Measurements from ENCODE around the gene OR13J1.
A peak's percentile ranks its signal among the peaks of the same experiment; 100 is the strongest.
"Not testable (repeated sequence)": the region's sequence is repeated elsewhere in the genome, so short reads cannot be mapped to it uniquely, and the experiment has no call there.

The OR13J1 gene, protein sequence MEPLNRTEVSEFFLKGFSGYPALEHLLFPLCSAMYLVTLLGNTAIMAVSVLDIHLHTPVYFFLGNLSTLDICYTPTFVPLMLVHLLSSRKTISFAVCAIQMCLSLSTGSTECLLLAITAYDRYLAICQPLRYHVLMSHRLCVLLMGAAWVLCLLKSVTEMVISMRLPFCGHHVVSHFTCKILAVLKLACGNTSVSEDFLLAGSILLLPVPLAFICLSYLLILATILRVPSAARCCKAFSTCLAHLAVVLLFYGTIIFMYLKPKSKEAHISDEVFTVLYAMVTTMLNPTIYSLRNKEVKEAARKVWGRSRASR

GRCh38 chr9:35870351-35870923 is at the start of gene OR13J1:
OR13J1 (minus strand) TSS chr9:35870401; CDS start chr9:35870401, 0 bp downstream.
- DNase-seq (ENCODE audit: low read depth in 3 of 3): no peak

DNA sequence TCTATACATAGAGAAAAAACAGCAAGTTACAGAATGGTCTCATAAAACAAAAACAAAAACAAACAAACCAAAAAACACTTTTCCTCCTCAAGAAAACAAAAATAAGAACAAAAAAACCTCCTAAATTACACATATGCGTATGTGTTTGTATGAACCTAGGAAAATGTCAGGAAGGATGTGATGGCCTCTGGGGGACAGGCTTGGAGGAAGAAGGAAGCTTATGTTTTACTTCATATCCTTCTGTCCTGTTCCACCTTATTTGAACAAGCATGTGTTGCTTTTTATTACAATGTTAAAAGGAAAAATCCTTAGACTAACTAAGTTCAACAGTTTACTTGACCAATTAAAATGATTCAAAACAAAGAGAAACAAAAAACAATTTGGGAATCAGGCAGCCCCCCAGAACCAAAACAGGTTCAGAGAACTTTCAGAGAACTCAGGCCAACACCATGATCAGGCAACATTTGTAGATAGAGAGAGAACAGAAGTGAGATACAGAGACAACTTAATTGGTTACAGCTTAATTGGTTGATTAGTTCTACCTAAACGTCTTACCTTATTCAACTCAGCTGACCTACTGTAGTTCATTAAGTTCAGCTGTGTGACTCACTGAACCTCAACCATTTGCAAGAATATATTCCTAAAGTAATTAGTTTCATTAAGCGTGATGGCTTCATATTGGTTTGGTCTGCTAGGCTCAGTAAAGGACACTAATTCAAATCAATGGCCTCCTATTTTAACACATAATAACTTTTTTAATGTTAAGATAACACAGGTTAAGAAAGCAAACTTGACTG is 49.2 kb upstream of the OR13J1 start:
- DNase-seq (ENCODE audit: low read depth in 3 of 3): no peak

GRCh38 chr9:35918780-35919179 is 48.6 kb upstream of the OR13J1 start:
- DNase-seq (ENCODE audit: low read depth in 3 of 3): no peak

GRCh38 chr9:35917261-35917660 is 47.1 kb upstream of the OR13J1 start:
- DNase-seq (ENCODE audit: low read depth in 3 of 3): no peak

DNA sequence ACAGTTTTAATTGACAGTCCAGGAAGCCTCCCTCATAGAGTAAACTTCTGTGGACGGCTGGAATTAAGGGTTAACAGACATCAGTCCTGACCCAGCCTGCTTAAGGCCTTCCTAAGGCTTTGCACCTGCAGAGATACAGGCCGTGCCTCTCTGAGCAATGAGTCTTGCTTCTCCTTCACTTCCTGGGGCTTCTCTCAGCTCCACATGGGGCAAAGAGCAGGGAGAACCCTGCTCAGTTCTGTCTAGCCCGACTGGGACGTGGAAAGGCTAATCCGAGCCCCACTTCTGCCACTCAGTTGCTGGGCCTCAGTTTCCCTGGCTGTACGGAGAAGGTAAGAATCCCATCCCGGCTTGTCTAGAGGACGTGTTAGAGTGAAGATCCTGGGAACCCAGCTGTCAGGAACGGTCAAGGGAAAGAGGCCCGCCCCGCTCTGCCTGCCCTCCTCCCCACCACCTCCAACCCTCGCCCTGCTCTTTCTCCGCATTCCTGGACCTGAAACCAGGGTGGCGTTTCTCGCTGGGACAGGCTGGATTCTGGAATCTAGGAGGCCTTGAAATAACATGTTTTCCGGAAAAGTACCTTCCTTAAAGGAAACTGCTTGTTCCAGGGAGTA is 45.6 kb upstream of the OR13J1 start:
- no peak for DNase-seq (ENCODE audit: low read depth in 3 of 3)

GRCh38 chr9:35914301-35914807 is 44.2 kb upstream of the OR13J1 start:
- DNase-seq (ENCODE audit: low read depth in 3 of 3): no peak

DNA sequence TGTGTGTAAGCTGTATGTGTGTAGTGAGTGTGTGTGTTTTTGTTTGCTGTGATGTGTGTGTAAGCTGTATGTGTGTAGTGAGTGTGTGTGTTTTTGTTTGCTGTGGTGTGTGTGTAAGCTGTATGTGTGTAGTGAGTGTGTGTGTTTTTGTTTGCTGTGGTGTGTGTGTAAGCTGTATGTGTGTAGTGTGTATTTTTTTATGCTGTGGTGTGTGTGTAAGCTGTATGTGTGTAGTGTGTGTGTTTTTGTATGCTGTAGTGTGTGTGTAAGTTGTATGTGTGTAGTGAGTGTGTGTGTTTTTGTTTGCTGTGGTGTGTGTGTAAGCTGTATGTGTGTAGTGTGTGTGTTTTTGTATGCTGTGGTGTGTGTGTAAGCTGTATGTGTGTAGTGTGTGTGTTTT is 43.2 kb upstream of the OR13J1 start:
- not testable (repeated sequence) for DNase-seq (ENCODE audit: low read depth in 3 of 3)

- DNase-seq (ENCODE audit: low read depth in 3 of 3): no peak
Measured at GRCh38 chr9:35912791-35913400, 42.7 kb upstream of the OR13J1 start.

DNA sequence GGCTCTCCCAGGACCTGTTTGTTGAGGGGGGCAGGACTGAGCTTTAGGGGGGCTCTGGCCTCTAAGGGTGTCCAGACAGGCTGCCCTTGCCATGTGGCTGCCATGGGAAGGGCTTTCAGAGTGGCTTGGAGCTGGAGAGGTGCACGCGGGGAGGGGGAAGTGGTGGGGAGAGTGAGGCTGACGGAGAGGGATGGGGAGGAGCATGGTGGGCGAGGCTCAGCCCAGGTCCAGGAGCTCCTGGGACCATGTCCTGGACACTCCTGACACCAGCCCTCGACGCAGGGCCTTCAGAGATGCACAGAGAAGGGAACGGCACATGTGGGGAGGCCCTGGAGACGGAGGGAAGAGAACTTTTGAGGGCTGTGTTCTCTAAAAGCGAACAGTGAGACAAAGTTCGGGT is 41.5 kb upstream of the OR13J1 start:
- no peak for DNase-seq (ENCODE audit: low read depth in 3 of 3)

- peak; percentile 17 to 38 (median 24) for DNase-seq (ENCODE audit: low read depth in 3 of 3)
Measured at GRCh38 chr9:35910613-35911359, 40.6 kb upstream of the OR13J1 start.

DNA sequence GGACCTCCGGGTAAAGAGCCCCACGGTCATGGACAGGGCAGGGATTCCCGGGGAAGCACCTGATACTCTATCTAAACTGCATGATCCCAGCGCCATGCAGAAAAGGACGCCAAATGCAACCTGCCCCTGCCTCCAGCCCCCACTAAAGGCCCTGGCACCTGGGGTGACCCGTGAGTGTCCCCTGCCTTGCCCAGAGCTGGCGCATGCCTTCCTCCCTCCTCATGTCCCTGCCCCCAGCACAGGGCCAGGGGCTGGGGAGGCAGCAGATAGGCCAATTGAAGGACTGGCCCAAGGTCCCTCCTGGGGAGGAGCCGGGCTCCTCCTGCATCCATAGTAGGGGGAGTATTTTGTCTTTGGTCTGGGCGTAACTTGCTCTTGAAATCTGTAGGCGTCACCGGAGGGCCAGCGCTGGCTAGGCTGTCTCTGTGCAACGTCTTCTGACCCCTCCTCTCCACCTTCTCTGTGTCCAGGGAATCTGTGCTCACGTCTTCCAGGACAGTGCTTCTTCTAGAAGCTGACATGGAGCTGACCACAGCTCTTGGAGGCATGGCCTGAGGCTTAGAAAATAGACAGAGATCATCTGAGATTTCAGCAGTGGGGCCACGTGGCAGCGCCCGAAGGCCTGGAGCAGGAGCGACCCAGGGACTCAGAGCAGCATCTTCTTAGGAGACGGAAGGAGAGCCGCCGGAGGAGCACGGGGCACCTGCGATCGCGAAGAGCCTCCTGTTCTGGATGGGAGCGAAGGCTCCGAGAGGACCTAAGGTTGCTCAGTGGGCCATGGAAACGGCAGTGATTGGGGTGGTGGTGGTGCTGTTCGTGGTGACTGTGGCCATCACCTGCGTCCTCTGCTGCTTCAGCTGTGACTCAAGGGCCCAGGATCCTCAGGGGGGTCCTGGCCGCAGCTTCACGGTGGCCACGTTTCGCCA is 39.7 kb upstream of the OR13J1 start:
- DNase-seq (ENCODE audit: low read depth in 3 of 3): no peak

- no peak for DNase-seq (ENCODE audit: low read depth in 3 of 3)
Measured at GRCh38 chr9:35909274-35909673, 39.1 kb upstream of the OR13J1 start, which contains the start of gene SPAAR. SPAAR (plus strand) TSS chr9:35909490; CDS start chr9:35910464, 974 bp downstream.

- DNase-seq (ENCODE audit: low read depth in 3 of 3): no peak
Measured at GRCh38 chr9:35908504-35909125, 38.4 kb upstream of the OR13J1 start.

- no peak for DNase-seq (ENCODE audit: low read depth in 3 of 3)
Measured at GRCh38 chr9:35907711-35908503, 37.7 kb upstream of the OR13J1 start.

- DNase-seq (ENCODE audit: low read depth in 3 of 3): no peak
Measured at GRCh38 chr9:35906923-35907699, 36.9 kb upstream of the OR13J1 start.

DNA sequence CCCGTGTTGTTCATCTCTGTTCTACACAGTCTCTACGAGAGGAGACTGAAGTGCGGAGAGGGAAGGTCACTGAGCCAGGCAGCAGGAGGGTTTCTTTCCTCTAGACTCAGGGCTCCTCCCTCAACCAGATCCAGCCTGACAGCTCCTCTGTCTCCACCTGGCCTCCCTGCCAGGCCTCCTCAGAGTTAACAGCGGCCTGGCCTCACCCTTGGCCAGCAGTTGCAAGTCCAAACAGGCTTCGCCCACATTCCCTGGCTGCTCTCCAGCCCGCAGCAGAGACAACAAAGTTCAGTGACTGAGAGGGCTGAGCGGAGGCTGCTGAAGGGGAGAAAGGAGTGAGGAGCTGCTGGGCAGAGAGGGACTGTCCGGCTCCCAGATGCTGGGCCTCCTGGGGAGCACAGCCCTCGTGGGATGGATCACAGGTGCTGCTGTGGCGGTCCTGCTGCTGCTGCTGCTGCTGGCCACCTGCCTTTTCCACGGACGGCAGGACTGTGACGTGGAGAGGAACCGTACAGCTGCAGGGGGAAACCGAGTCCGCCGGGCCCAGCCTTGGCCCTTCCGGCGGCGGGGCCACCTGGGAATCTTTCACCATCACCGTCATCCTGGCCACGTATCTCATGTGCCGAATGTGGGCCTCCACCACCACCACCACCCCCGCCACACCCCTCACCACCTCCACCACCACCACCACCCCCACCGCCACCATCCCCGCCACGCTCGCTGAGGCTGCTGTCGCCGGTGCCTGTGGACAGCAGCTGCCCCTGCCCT is 35.9 kb upstream of the OR13J1 start, which contains the start of gene HRCT1:
Gene HRCT1, plus strand, starts transcription at position 291 of the 768 bp plus-strand sequence. Its CDS starts 86 bp downstream, at position 377.
- DNase-seq (ENCODE audit: low read depth in 3 of 3): no peak

Data from stimulated activated CD4-positive, alpha-beta T cell treated with anti-CD3 and anti-CD28 coated beads, TNF-alpha, amount 100 ng/mL, for 48 hours (primary cell).